ENCODE data around the gene PRKAG2.
A peak's percentile ranks its signal among the peaks of the same experiment; 100 is the strongest.
"Not testable (repeated sequence)": the region's sequence is repeated elsewhere in the genome, so short reads cannot be mapped to it uniquely, and the experiment has no call there.

Gene PRKAG2

DNA sequence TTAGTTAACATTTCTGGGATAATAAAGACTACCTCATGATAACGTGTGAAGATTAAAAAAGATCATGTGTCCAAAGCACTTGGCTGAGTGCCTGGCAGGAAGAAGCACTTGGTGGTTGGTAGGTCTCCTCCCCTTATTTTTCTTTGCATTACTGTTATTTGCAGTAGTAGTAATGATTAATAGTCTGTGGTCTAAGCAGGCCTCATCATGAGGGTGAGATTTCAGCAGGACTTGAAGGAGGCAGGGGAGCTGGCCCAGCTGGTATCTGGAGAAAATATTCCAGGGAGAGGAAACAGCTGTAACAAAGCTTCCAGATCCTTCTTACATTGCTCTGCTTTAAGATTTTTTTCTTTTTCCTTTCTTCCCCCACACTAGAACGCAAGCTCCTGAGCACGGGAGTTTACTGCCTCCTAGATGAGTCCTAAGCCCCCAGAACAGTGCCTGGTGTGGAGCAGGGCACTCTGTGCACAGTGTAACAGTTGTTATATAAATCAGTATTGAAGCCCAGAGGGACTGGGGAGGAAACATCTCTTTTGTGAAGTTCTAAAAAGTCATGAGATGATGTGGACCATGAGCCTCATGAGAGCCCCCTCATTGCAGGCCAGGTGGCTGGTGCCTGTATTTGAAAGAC is 326.1 kb downstream of the PRKAG2 start:
- no peak for DNase-seq (ENCODE audit: low spot score)

DNA sequence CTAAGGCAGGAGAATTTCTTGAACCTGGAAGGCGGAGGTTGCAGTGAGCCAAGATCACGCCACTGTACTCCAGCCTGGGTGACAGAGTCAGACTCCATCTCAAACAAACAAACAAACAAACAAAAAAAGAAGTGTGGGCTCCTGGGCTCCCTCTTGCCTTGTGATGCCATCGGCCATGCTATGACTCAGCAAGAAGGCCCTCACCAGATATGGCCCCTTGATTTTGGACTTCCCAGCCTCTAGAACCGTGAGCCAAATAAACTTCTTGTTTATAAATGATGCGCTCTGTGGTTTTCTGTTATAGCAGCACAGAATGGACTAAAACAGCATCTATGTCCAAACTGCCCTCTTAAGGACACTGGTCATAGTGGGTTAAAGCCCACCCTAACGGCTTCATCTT is 327.3 kb downstream of the PRKAG2 start:
- no peak for DNase-seq (ENCODE audit: low spot score)

DNA sequence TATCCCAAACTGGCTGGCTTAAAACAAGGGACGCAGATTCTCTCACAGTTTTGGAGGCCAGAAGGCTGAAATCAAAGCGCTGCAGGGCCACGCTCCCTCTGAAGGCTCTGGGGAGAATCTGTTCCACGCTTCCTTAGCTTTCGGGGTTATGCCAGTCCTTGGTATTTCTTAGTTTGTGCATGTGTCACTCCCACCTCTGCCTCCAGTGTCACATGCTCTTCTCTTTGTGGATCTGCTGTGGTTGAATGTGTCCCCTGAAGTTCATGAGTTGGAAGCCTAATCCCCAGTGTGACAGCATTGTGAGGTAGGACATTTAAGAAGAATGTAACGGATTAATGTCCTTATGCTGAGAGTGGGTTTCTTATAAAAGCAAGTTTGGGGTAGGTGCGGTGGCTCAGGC is 327.8 kb downstream of the PRKAG2 start:
- DNase-seq (ENCODE audit: low spot score), result no peak

DNA sequence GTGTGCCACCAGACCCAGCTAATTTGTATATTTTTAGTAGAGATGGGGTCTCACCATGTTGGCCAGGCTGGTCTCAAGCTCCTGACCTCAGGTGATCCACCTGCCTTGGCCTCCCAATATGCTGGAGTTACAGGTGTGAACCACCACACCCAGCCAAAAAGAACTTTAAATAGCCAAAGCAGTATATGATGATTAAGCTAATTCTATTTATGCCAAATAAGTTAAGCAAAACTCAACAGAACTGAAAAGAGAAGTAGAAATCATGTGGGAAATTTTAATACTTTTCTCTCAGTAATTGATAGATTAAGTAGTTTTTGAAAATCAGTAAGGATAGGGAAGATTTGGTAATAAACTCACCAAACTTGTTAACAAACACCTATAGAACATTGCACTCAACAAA is 332.7 kb downstream of the PRKAG2 start:
- no peak for DNase-seq (ENCODE audit: low spot score)

DNA sequence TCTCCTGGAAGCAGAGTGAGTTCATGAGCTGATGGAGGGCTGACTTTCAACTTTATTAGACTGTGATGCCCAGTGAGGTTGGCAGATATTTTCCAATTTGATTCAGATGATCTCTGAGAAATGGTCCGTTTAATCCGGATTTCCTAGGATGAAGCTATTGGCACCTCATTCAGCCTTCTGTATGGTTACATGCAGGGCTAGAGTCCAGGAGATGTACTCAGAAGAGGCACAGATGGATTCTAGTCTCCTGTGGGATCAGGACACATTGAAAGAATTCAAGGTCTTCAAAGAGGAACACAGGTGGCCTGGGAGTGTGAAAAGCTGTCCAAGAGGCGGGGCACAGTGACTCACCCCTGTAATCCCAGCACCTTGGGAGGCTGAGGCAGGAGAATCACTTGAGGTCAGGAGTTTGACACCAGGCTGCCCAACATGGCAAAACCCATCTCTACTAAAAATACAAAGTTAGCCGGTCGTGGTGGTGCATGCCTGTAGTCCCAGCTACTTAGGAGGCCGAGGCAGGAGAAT is 334.2 kb downstream of the PRKAG2 start:
- DNase-seq (ENCODE audit: low spot score), result no peak

DNA sequence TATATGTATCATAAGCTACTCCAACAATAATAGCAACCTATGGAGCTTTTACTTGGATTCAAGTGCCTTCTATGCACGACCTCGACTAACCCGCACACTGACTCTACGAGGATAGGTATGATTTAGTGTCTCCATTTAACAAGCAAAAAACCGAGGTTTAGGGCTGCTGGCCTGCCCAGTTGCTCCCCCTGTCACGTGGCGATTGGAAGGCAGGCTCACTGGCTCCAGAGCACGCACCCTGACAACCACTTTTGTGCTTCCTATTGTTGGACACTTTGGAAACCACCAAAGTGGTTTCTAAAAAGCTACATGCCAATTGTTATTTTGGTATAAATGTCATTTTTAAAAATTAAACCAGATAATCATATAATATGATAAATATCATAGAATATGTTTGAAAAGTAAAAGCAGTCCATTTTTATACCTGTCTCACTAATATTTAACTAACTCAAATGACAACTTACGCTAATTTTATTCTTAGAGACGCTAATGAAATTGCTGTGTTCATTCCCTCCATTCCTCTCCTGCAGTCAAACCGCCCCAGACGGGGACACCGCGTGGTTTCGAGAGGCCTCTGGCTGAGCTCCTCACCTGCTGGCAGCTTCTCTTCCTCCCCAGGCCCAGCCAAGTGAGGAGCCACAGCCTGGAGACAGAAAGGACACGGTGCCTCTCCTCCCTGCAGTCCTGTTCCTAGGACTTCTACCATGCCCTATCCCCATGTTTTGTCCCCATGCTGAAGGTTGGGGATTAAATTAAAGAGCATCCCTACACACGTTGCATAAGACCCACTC is 335.0 kb downstream of the PRKAG2 start:
- DNase-seq (ENCODE audit: low spot score), result no peak

DNA sequence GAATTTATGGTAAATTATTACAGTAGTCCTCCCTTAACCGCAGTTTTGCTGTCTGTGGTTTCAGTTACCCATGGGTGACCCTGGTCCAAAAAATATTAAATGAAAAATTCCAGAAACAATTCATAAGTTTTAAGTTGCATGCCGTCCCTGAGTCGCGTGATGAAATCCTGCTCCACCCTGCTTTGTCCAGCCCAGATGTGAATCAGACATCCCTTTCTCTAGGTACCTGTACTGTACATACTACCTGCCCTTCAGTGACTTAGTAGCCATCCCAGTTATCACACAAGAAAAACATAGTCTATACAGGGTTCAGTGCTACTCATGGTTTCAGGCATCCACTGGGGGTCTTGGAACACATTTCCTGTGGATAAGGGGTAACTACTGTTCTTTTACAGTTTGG is 336.8 kb downstream of the PRKAG2 start:
- no peak for DNase-seq (ENCODE audit: low spot score)

DNA sequence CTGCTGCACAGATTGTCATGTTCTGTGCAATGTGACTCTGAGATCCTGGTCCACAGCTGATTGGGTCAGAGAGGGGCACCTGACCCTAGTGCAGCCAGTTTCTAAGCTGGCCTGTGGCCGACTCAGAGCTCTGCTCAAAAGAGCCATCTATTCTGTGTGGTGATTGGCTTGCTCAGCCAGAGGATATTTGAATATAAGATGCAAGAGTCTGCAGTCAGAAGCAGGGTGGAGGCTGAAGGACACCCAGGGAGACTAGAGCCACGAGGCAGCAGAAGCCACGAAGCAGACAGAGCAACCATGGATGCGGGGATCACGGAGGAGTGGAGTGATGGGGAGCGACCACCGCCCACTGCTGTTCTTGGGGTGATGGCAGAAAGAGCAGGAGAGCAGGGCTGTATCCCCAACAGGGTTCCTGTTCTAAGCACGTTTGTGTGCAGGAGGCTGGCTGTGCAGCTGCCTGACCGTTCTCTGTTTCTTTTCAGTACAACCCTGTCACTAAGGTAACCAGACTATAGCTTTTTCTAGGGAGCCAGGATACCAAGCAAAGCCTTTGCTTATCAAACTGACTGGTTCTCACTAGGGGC is 337.7 kb downstream of the PRKAG2 start:
- peak; percentile 67 for DNase-seq (ENCODE audit: low spot score)

DNA sequence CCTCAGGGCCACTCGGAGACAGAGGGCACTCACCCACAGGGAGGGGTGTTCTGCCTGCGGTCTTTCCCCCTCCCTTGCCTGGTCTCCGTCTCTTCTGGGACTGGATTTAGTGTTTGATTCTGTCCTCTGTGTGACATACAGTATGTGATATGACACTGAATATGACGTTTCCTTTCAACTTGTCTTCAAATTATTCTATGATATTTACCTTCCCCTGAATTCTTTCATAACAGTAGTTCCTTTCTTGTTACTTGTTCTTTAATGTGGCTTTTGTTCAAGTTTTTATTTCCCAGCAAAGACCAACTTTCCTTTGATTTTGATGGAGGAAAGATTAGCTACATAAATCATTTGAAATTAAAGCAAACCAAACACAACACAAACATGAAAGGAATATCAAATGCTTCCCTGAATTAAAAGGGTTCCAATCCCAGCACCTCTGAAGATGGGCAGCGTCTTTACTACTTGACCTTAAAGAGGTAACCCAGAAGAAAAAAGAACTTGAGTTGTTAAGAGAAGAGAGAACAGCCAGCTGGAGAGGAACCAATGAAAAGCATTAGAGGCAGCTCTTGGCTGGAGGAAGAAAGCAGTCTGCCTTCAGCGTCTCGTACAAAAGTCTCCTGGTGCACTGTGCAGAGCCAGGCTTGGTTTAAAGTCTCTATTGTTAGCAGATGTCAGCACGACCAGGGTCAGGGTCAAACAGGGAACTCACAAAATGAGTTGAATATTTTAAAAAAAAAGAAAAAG is 338.9 kb downstream of the PRKAG2 start:
- no peak for DNase-seq (ENCODE audit: low spot score)

DNA sequence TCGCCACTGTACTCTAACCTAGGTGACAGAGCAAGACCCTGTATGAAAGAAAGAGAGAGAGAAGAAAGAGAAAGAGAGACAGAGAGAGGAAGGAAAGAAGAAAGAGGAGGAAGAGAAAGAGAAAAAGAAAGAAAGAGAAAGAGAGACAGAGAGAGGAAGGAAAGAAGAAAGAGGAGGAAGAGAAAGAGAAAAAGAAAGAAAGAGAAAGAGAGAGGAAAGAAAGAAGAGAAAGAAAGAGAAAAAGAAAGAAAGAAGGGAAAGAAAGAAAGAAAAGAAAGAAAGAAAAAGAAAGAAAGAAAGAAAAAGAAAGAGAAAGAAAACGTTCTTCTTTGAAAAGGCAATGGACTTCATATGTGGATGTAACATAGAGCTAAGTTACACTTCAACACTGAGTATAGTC is 340.7 kb downstream of the PRKAG2 start:
- DNase-seq (ENCODE audit: low spot score), result not testable (repeated sequence)

DNA sequence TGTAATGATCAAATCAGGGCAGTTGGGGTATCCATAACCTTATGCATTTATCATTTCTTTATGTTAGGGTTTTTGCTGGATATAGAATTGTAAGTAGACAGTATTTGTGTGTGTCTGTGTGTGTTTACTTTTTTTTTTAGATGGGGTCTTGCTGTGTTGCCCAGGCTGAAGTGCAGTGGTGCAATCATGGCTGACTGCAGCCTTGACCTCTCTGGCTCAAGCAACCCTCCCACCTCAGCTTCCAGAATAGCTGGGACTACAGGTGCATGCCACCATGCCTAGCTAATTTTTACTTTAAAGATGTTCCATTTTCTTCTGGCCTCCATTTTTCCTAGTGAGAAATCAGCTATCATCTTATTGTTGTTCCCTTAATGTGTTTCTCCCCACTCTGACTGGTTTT is 347.1 kb downstream of the PRKAG2 start:
- no peak for DNase-seq (ENCODE audit: low spot score)

DNA sequence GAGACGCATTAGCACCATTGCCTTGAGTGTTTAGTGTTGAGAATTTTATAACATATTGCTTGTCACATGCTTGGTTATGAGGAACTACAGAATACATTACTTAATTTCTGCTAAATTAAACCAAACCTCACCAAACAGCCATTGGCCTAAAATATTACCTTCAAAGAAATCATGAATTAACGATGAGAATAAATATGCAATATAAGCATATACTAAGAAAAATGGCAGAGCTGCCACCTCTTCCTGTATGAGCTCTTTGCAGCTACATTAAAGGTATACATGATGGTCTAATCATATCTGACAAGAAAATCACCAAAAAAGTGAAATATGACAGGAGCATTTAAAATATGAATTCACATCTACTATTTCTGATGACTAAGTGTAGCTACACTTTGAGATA is 352.1 kb downstream of the PRKAG2 start:
- no peak for DNase-seq (ENCODE audit: low spot score)

DNA sequence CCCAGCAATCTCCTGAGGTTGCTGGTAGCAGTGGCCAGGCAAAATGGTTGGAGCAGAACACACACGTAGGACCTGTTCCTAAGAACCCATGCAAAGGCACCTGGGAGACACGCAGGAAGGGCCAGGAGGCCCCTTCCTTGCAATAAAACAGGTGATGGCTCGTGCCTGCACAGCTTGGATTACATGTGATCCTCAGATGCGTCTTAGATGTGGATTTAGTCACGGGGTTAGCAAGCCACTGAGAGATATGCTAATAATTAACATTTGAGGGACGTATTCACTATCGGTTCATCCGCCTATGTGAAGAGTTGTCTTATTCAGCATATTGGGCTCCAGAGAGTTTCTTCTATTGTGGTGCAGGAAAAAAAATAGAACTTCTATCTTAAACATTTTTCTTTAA is 352.6 kb downstream of the PRKAG2 start:
- no peak for DNase-seq (ENCODE audit: low spot score)

DNA sequence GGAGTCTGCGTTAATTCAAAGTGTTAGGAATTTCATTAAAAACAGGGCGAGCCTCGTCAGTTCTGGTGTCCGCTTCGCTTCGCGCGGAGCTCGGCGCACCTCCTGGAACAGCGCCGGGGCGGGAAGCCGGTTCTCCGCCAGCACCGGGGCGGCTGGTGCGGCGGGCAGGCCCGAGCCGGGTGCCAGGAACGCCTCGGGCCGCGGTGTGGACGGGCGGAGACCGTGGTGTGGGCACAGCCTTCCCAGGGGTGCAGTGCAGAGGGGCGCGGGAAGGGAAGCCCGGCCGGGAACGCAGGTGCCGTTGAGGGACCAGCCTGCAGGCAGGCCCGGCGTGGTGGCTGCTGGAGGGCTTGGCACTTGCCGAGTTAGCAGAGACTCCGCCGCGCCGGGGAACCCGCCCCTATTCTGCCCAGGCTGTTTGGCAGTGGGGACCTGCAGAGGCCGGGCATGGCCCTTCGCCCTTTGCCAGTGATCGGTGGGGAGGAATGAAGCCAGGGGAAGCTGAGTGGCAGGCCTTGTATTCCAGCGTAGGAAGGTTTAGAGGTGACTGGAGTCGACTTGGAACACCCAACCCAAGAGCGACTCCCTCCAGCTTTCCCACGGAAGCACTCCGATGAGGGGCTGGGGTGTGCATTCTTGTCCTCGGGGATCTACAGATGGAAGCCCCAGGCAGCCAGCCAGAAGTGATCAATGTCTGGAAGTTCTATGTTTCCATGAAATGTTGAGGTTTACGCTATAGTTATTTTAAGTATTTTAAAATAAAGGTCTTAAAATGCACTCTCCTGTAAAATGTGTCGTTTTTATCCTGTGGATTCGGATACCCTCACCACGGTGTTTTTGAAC is 356.3 kb downstream of the PRKAG2 start:
- DNase-seq (ENCODE audit: low spot score), result peak; percentile 34

DNA sequence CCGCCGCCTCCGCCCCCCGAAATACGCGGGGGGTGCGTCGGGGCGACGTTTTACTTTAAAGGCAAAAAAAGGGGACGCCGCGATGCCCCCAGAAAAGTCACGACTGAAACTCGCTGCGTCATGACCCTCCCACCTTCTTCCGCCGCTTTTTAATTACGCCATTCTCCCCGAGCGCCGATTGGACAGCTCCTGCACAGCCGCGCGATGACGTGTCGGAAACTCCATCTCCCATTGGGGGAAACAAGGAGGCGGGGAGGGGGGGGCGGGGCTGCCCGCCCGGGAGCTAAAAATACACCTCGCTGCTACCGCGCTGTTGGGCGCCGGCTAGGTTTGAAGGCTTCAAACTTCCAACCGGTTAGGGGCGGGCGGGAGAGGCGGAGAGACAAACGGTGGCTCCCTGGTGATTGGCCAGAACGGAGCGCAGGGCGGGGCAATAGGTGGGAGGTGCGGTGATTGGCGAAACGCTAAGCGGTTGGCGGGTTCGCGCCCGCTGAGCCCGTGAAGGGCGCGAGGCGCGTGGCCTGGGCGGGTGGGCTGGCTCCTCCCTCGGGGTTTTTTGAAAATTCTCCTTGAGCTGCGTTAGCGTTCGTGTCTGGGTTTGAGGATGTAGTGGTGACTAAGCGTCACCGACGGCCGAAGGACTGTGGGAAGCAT is 357.0 kb downstream of the PRKAG2 start, which contains the start of gene RHEB:
TSS of gene RHEB (minus strand) at position 131 of the 654 bp plus-strand sequence. CDS start 384 bp downstream, outside the sequence.
- DNase-seq (ENCODE audit: low spot score), result peak; percentile 95

DNA sequence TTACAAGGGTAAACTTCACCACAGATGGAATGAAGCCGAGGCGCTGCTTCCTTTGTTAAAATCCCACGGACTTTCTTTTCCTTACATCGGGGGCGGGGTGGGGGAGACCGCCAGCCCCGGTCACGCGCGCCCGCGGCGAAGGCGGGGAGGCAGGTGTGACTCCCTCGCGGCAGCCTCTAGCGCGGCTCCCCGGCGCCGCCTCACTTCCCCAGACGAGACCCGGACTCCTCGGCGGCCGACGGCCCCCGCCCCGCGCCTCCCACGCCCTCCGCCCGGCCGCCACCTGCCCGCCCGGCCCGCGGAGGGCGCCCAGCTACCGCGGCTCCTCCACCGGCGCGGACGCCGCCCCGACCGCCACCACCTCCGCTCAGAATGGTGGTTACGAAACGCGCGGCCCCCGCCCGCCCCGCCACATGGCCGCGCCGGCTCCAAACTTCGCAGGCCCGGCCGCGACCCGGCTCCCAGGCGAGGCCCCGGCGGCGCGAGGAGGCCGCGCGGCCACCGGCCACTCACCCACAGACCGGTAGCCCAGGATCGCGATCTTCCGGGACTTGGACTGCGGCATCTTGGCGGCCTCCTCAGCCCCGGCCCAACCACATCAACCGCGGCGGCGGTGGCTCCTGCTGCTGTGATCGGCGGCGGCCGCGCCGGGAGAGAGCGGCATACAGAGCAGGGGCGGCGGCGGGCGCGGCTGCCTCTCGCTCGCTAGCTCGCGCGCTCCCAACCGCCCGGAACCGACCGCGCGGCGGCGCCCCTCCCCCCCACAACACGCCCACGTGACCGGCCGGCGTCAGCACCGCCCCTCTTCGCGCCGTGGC is 357.8 kb downstream of the PRKAG2 start:
- DNase-seq (ENCODE audit: low spot score), result peak; percentile 41

DNA sequence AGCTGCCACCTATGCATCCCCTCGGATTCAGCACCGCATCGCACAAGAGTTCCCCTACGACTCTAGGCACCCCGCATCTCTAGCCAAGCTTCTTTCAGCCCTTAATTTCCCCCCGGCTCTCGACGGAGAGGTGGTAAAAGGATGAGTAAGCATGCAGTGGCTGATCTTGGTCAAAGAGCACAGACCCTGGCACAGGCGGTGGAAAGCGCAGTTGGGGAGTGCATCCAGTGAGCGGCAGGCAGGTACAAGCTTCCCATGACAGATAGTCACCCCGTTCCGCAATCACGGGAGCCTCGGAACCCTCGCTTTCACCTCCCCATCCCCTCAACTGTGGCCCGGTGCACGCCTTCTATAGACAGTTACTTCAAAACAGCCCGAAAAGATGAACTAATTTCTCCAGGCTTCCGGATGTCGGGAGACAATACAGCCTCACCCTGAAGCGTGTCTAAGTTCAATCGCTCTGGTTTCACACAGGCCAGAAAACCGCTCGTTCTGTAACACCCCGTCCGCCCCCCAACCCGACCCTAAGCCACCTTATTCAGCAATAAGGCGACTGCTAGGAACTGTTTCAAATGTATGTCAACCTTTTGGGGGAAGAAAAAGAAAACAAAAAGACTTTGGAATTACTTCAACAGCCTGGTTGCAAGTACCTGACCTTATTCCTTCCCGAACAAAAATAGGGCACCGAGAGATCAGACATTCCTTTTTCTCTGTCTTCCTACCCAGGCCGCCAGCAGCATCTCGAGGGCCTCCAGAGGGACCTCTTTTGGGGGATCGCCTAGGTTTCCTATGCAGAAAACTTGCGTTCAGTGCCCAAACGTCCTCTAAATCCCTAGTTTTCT is 358.6 kb downstream of the PRKAG2 start:
- DNase-seq (ENCODE audit: low spot score), result no peak

DNA sequence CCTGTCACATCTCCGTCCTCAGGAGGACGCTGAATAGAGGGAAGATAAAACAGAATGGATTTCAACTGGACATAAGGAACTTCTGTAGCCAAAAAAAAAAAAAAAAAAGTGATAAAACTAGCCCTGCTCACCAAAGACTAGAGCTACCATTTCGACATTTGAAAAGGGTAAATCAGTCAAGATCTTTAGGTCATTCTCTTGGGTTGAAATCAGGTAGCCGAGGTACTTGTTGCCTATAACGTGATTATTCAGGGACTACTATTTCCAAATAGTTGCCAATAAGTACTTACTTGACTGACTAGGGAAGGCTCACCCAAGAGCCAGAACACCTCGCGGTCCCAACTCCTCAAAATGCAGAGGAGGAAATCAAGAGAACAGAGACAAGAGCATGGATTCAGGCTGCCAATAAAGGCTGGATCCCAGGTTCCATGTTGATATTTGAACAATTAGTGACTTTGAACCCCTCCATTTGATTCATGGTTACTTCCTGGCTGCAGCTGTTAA is 359.3 kb downstream of the PRKAG2 start:
- no peak for DNase-seq (ENCODE audit: low spot score)

DNA sequence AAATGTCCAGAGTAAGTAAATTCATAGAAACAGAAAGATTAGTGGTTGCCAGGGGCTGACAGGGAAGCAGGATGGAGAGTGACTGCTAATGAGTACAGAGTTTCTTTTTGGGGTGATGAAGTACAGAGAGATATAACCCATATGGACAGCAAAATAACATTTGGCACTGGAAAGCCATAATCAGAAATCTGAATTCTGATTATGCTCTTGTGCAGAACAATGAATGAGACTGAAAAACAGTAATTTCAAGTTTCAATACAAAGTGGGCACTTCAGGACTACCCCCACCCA is 361.7 kb downstream of the PRKAG2 start:
- no peak for DNase-seq (ENCODE audit: low spot score)
